ENCODE results near the gene SIX1.

SIX1 gene

GRCh38 chr14:60662982-60663381 lies 13.7 kb upstream of the SIX1 start (continued):
- TF ChIP-seq ZNF362 (tag by site-specific recombination; IDR thresholded peaks at IDR 0.05) (no peak), MYNN (tag by site-specific recombination; IDR thresholded peaks at IDR 0.05; ENCODE audit: borderline replicate concordance) (no peak), ZIC2 (tag by site-specific recombination; IDR thresholded peaks at IDR 0.05) (no peak), ZFP37 (tag by site-specific recombination; IDR thresholded peaks at IDR 0.05) (no peak), ZNF658 (tag by site-specific recombination; IDR thresholded peaks at IDR 0.05) (no peak), PRDM1 (tag by site-specific recombination; IDR thresholded peaks at IDR 0.05) (no peak), ZNF670 (tag by site-specific recombination; IDR thresholded peaks at IDR 0.05; ENCODE audit: low read depth) (no peak), ZNF530 (tag by site-specific recombination; IDR thresholded peaks at IDR 0.05; ENCODE audit: low read depth) (no peak), ZNF473 (tag by site-specific recombination; IDR thresholded peaks at IDR 0.05) (no peak), ZBTB10 (tag by site-specific recombination; IDR thresholded peaks at IDR 0.05) (no peak), ZBTB17 (tag by site-specific recombination; IDR thresholded peaks at IDR 0.05) (peak; percentile 56; the same call in 1 of the 2 replicates), GLIS1 (tag by site-specific recombination; IDR thresholded peaks at IDR 0.05) (0 out of 2 replicates have a peak, but pooled peaks have one; percentile 8), GLIS2 (tag by site-specific recombination; IDR thresholded peaks at IDR 0.05) (no peak), ZNF571 (tag by site-specific recombination; IDR thresholded peaks at IDR 0.05) (no peak), FEZF1 (tag by site-specific recombination; IDR thresholded peaks at IDR 0.05) (0 out of 2 replicates have a peak, but pooled peaks have one; percentile 7), ZBTB44 (tag by site-specific recombination; IDR thresholded peaks at IDR 0.05) (no peak), ZSCAN5A (tag by site-specific recombination; IDR thresholded peaks at IDR 0.05) (no peak), ZBTB26 (tag by site-specific recombination; optimal IDR thresholded peaks at IDR 0.05) (no peak), ZNF600 (tag by site-specific recombination; IDR thresholded peaks at IDR 0.05) (no peak), WT1 (tag by site-specific recombination; IDR thresholded peaks at IDR 0.05) (peak; percentile 41), ZEB2 (tag by site-specific recombination; IDR thresholded peaks at IDR 0.05) (0 out of 2 replicates have a peak, but pooled peaks have one; percentile 16), ZSCAN23 (tag by site-specific recombination; IDR thresholded peaks at IDR 0.05) (no peak), ATF2 (tag by site-specific recombination; IDR thresholded peaks at IDR 0.05; ENCODE audit: low read depth) (peak; percentile 58), ZNF610 (tag by site-specific recombination; IDR thresholded peaks at IDR 0.05; ENCODE audit: borderline replicate concordance) (no peak)
- TF ChIP-seq, protein P1, sequence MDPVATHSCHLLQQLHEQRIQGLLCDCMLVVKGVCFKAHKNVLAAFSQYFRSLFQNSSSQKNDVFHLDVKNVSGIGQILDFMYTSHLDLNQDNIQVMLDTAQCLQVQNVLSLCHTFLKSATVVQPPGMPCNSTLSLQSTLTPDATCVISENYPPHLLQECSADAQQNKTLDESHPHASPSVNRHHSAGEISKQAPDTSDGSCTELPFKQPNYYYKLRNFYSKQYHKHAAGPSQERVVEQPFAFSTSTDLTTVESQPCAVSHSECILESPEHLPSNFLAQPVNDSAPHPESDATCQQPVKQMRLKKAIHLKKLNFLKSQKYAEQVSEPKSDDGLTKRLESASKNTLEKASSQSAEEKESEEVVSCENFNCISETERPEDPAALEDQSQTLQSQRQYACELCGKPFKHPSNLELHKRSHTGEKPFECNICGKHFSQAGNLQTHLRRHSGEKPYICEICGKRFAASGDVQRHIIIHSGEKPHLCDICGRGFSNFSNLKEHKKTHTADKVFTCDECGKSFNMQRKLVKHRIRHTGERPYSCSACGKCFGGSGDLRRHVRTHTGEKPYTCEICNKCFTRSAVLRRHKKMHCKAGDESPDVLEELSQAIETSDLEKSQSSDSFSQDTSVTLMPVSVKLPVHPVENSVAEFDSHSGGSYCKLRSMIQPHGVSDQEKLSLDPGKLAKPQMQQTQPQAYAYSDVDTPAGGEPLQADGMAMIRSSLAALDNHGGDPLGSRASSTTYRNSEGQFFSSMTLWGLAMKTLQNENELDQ (tag by site-specific recombination; IDR thresholded peaks at IDR 0.05; ENCODE audit: low read depth), result no peak
- TF ChIP-seq, protein P2, sequence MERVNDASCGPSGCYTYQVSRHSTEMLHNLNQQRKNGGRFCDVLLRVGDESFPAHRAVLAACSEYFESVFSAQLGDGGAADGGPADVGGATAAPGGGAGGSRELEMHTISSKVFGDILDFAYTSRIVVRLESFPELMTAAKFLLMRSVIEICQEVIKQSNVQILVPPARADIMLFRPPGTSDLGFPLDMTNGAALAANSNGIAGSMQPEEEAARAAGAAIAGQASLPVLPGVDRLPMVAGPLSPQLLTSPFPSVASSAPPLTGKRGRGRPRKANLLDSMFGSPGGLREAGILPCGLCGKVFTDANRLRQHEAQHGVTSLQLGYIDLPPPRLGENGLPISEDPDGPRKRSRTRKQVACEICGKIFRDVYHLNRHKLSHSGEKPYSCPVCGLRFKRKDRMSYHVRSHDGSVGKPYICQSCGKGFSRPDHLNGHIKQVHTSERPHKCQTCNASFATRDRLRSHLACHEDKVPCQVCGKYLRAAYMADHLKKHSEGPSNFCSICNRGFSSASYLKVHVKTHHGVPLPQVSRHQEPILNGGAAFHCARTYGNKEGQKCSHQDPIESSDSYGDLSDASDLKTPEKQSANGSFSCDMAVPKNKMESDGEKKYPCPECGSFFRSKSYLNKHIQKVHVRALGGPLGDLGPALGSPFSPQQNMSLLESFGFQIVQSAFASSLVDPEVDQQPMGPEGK (tag by site-specific recombination; IDR thresholded peaks at IDR 0.05), result 0 out of 2 replicates have a peak, but pooled peaks have one; percentile 19
